NT2/D1 (cell line): ENCODE measurements around the gene CYP2A6.
"Not testable (repeated sequence)": the region's sequence is repeated elsewhere in the genome, so short reads cannot be mapped to it uniquely, and the experiment has no call there.

Experiments
- YY1 ChIP-seq: IDR thresholded peaks from 2 replicates; pipeline ENCODE4 v1.6.1; 2011; ENCODE audit not compliant: insufficient read length, insufficient read depth
- ZNF274 ChIP-seq: IDR thresholded peaks from 2 replicates; pipeline ENCODE4 v1.6.1; 2011; ENCODE audit warnings: mild to moderate bottlenecking, low read depth, low read length

DNA sequence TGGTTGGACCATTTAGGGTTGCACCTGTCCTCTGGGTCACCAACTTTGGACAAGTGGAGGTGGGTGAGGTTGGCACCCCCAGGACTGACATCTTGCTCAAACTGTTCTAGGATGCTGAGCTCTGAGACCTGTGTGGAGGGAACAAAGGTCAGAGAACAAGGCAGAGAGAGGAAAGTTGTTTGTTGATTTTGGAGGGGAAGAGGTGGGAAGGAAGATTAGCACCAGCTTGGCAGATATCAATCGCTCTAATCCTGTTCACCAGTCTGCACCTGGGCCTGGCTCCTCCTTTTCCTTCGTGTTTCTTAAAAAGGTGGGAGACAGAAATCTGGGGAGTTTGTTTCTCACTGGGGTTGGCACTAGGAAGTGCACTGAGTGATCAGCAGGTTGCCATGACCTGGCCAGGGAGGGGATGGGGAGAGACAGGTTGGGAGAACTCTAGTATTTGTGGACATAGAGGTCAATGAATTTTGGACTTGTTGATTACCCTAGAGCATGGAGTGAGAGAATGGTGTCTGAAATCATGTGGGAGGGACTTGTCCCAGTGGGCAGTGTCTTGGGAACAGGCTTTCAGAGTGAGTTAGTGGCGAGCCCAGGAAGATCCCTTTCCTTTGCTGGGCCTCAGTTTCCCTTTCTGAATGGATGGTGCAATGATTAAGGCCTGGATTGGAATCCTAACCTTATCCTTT lies 2.4 kb upstream of the CYP2A6 start:
- TF ChIP-seq YY1, ZNF274: not testable (repeated sequence)
